Fibroblast of lung (primary cell): ENCODE measurements around the gene A1CF. TPM values are rescaled to one million over a fixed set of nuclear protein-coding genes. Genes with fewer than 3 reads are reported as not detected.
"Not testable (repeated sequence)": the region's sequence is repeated elsewhere in the genome, so short reads cannot be mapped to it uniquely, and the experiment has no call there.

Source experiments
- DNase-seq, 2 donors: peaks; one replicate each; pipeline versions ENCODE4 v3.0.0 to v3.0.0-alpha.2; 2010; ENCODE audit warnings: low read depth in 2 of 2
- H2AFZ ChIP-seq: 2 replicates; pipeline ENCODE4 v1.5.1; 2012; ENCODE audit warnings: low read length, control low read depth, inconsistent platforms
- H3K27ac ChIP-seq: 2 replicates; pipeline ENCODE4 v1.5.1; 2011; ENCODE audit warnings: low read length, control low read depth; ENCODE audit not compliant: insufficient read depth
- H3K27me3 ChIP-seq: 2 replicates; pipeline ENCODE4 v1.5.1; 2011; ENCODE audit warnings: mild to moderate bottlenecking, low read length; ENCODE audit not compliant: control insufficient read depth, insufficient read depth
- H3K36me3 ChIP-seq: 2 replicates; pipeline ENCODE4 v1.5.1; 2011; ENCODE audit warnings: low read length; ENCODE audit not compliant: control insufficient read depth, insufficient read depth
- H3K4me1 ChIP-seq: 2 replicates; pipeline ENCODE4 v1.5.1; 2011; ENCODE audit warnings: low read length; ENCODE audit not compliant: control insufficient read depth, insufficient read depth; ENCODE audit errors: extremely low read depth
- H3K4me2 ChIP-seq: 2 replicates; pipeline ENCODE4 v1.5.1; 2011; ENCODE audit warnings: low read length, control low read depth; ENCODE audit not compliant: insufficient read depth; ENCODE audit errors: extremely low read depth
- H3K4me3 ChIP-seq, 4 experiments: fragments of 200-600 bp in 1 of 4; sonication (generic) in 1 of 4; replicated peaks in 1 of 4; 2 replicates each; pipeline ENCODE4 v1.5.1; 2011 to 2016; ENCODE audit warnings: low read length in 4 of 4, low read depth in 3 of 4, mild to moderate bottlenecking in 3 of 4, control low read depth in 2 of 4, inconsistent platforms in 1 of 4, mixed read lengths in 1 of 4; ENCODE audit not compliant: insufficient read depth in 1 of 4; ENCODE audit errors: control extremely low read depth in 1 of 4
- H3K79me2 ChIP-seq: 2 replicates; pipeline ENCODE4 v1.5.1; 2012; ENCODE audit warnings: mild to moderate bottlenecking, low read length, inconsistent platforms; ENCODE audit not compliant: control insufficient read depth, insufficient read depth
- H3K9ac ChIP-seq: 2 replicates; pipeline ENCODE4 v1.5.1; 2011; ENCODE audit warnings: mild to moderate bottlenecking, low read length, control low read depth; ENCODE audit not compliant: insufficient read depth
- H3K9me3 ChIP-seq: 2 replicates; pipeline ENCODE4 v1.5.1; 2012; ENCODE audit warnings: low read depth, low read length; ENCODE audit not compliant: control insufficient read depth, insufficient read depth
- H4K20me1 ChIP-seq: 2 replicates; pipeline ENCODE4 v1.5.1; 2011; ENCODE audit warnings: low read length; ENCODE audit not compliant: control insufficient read depth, insufficient read depth; ENCODE audit errors: extremely low read depth
- CTCF ChIP-seq, 2 donors: IDR thresholded peaks in 1 of 2; conservative IDR thresholded peaks in 1 of 2; 1 replicate in 1 of 2; 2 replicates in 1 of 2; pipeline ENCODE4 v1.5.1; 2011 to 2012; ENCODE audit warnings: low read length in 2 of 2, control low read depth in 1 of 2, inconsistent platforms in 1 of 2, low read depth in 1 of 2, mild to moderate bottlenecking in 1 of 2
- EZH2 ChIP-seq: IDR thresholded peaks from 2 replicates; pipeline ENCODE4 v1.5.1; 2012; ENCODE audit warnings: low read length, control low read depth, mild to moderate bottlenecking; ENCODE audit errors: missing control alignments
- polyA plus RNA-seq, 2 donors: library from polyadenylated mRNA; depleted of rRNA in 1 of 2; stranded (reverse) in 1 of 2; unstranded in 1 of 2; fragments of >200 nt; gene quantifications; 2 replicates each; pipeline ENCODE4 v1.2.1, GENCODE V29; 2011 to 2012; ENCODE audit warnings: missing spikeins in 1 of 2
- total RNA-seq: library from RNA; depleted of rRNA; stranded (reverse); fragments of >200 nt; gene quantifications from 2 replicates; pipeline ENCODE4 v1.2.1, GENCODE V29; 2014

Gene A1CF
- total and polyA plus RNA-seq, 2 donors (not counting 1 experiment from before 2014, with no cell fraction given), result not detected

GRCh38 chr10:50884302-50884701 is 1.1 kb downstream of the A1CF start:
- H3K27ac ChIP-seq, result no peak overlapping the region
- H4K20me1 ChIP-seq, result no peaks in the 10 kb centered on the region
- TF ChIP-seq EZH2 (no peak), CTCF (conservative IDR thresholded peaks at IDR 0.05 in 1 of 2, IDR thresholded peaks at IDR 0.05 in 1 of 2; ENCODE audit: low read depth in 1 of 2, low read length in 2 of 2) (no peak)
- no peaks in the 10 kb centered on the region for H3K4me1 ChIP-seq
- no peaks in the 10 kb centered on the region for H3K9me3 ChIP-seq
- no peaks in the 10 kb centered on the region for H3K79me2 ChIP-seq
- H2AFZ ChIP-seq, result no peak overlapping the region
- DNase-seq, result no peak
- H3K4me2 ChIP-seq, result no peak overlapping the region
- no peak overlapping the region for H3K4me3 ChIP-seq
- no peaks in the 10 kb centered on the region for H3K36me3 ChIP-seq
- H3K9ac ChIP-seq, result no peak overlapping the region
- peaks cover 14% of the 10 kb centered on the region for H3K27me3 ChIP-seq

GRCh38 chr10:50883629-50884028 is 1.8 kb downstream of the A1CF start:
- no peaks in the 10 kb centered on the region for H3K4me1 ChIP-seq
- no peak overlapping the region for H3K27ac ChIP-seq
- no peaks in the 10 kb centered on the region for H3K9me3 ChIP-seq
- H3K4me3 ChIP-seq, result no peak overlapping the region
- no peak for DNase-seq
- H3K27me3 ChIP-seq, result peaks cover 11% of the 10 kb centered on the region
- no peaks in the 10 kb centered on the region for H3K36me3 ChIP-seq
- no peak overlapping the region for H2AFZ ChIP-seq
- H4K20me1 ChIP-seq, result no peaks in the 10 kb centered on the region
- H3K4me2 ChIP-seq, result no peak overlapping the region
- H3K79me2 ChIP-seq, result no peaks in the 10 kb centered on the region
- TF ChIP-seq EZH2 (no peak), CTCF (conservative IDR thresholded peaks at IDR 0.05 in 1 of 2, IDR thresholded peaks at IDR 0.05 in 1 of 2; ENCODE audit: low read depth in 1 of 2, low read length in 2 of 2) (no peak)
- no peak overlapping the region for H3K9ac ChIP-seq

GRCh38 chr10:50882540-50882983 is 2.9 kb downstream of the A1CF start:
- no peak overlapping the region for H3K4me2 ChIP-seq
- DNase-seq, result no peak
- no peak overlapping the region for H3K9ac ChIP-seq
- H3K79me2 ChIP-seq, result no peaks in the 10 kb centered on the region
- H2AFZ ChIP-seq, result no peak overlapping the region
- H3K9me3 ChIP-seq, result no peaks in the 10 kb centered on the region
- H3K27ac ChIP-seq, result no peak overlapping the region
- peaks cover 11% of the 10 kb centered on the region for H3K27me3 ChIP-seq
- no peak overlapping the region for H3K4me3 ChIP-seq
- H4K20me1 ChIP-seq, result no peaks in the 10 kb centered on the region
- H3K4me1 ChIP-seq, result no peaks in the 10 kb centered on the region
- TF ChIP-seq CTCF (conservative IDR thresholded peaks at IDR 0.05 in 1 of 2, IDR thresholded peaks at IDR 0.05 in 1 of 2; ENCODE audit: low read depth in 1 of 2, low read length in 2 of 2) (no peak), EZH2 (no peak)
- no peaks in the 10 kb centered on the region for H3K36me3 ChIP-seq

GRCh38 chr10:50881046-50881445 is 4.4 kb downstream of the A1CF start:
- H3K79me2 ChIP-seq, H3K9ac ChIP-seq, H3K9me3 ChIP-seq, H4K20me1 ChIP-seq, H3K4me3 ChIP-seq, H2AFZ ChIP-seq, DNase-seq, H3K27ac ChIP-seq, H3K4me2 ChIP-seq, H3K4me1 ChIP-seq, H3K36me3 ChIP-seq: not testable (repeated sequence)
- H3K27me3 ChIP-seq, result peaks cover 11% of the 10 kb centered on the region
